Thoracic aorta (tissue), 2 donors: ENCODE measurements around the gene MME. TPM values are rescaled to one million over a fixed set of nuclear protein-coding genes. Genes with fewer than 3 reads are reported as not detected.

Experiments
- ATAC-seq: fragments of 150-250 bp; one replicate; pipeline ENCODE4 v1.8.0; 2017; ENCODE audit warnings: low read depth; ENCODE audit not compliant: insufficient number of reproducible peaks, low FRiP score
- DNase-seq: peaks from one replicate; pipeline ENCODE4 v3.0.0-alpha.2; 2020; ENCODE audit warnings: low spot score
- H3K27ac ChIP-seq, 2 donors: fragments of 200-600 bp; sonication (generic); 1 replicate in 1 of 2; 2 replicates in 1 of 2; pipeline ENCODE4 v1.5.1; 2016; ENCODE audit warnings: mild to moderate bottlenecking in 2 of 2, moderate library complexity in 2 of 2
- H3K27me3 ChIP-seq: fragments of 200-600 bp; sonication (generic); replicated peaks from 2 replicates; pipeline ENCODE4 v1.6.0; 2016; ENCODE audit warnings: mild to moderate bottlenecking; ENCODE audit not compliant: insufficient read depth
- H3K36me3 ChIP-seq: fragments of 200-600 bp; sonication (generic); one replicate; pipeline ENCODE4 v1.5.1; 2016
- H3K4me1 ChIP-seq, 2 donors: fragments of 200-600 bp; sonication (generic); 1 replicate in 1 of 2; 2 replicates in 1 of 2; pipeline versions ENCODE4 v1.5.1 to v1.6.0; 2016; ENCODE audit warnings: low read depth in 2 of 2, mild to moderate bottlenecking in 1 of 2; ENCODE audit not compliant: control insufficient read depth in 1 of 2
- H3K4me3 ChIP-seq: fragments of 200-600 bp; sonication (generic); 2 replicates; pipeline ENCODE4 v1.5.1; 2016; ENCODE audit warnings: mild to moderate bottlenecking
- H3K9me3 ChIP-seq: fragments of 200-600 bp; sonication (generic); 2 replicates; pipeline ENCODE4 v1.5.1; 2016
- total RNA-seq, 2 donors: library from RNA; depleted of rRNA; stranded (reverse); fragments of >200 nt; gene quantifications; one replicate each; pipeline versions ENCODE4 v1.1.0 to v1.2.3, GENCODE V29; 2016
- TF ChIP-seq, protein P1 (sequence below): fragments of 200-600 bp; sonication (generic); IDR thresholded peaks from one replicate; pipeline ENCODE4 v1.5.1; 2019; ENCODE audit warnings: antibody characterized with exemption

MME gene
- total RNA-seq, 2 donors from 2014 or later = 3.6 to 4.3 TPM

DNA sequence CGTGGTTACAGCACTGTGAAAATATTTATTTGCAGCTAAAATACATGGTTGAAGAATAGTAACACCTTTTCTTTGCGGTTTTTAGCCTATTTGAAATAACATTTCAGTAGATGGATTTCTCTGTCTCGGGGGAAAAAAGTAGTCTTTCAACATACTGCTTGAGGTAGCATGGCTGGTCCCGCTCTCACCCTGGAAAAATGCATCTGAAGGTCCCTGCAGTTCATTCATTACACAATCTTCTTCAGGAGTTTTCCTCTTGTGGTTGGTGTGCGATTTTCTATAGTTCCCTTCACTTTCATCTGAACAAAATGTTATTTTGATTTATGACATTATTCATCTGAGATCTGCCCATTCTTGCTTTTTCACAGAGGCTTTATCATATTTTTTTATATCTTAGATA lies 137.5 kb downstream of the MME start:
- Histone ChIP-seq H3K4me1 (no peaks in the 10 kb centered on the region), H3K36me3 (no peaks in the 10 kb centered on the region), H3K9me3 (no peaks in the 10 kb centered on the region), H3K4me3 (no peak overlapping the region), H3K27me3 (no peaks in the 10 kb centered on the region), H3K27ac (no peak overlapping the region)
- ATAC-seq (no peak), DNase-seq (no peak)
- TF ChIP-seq, protein P1, sequence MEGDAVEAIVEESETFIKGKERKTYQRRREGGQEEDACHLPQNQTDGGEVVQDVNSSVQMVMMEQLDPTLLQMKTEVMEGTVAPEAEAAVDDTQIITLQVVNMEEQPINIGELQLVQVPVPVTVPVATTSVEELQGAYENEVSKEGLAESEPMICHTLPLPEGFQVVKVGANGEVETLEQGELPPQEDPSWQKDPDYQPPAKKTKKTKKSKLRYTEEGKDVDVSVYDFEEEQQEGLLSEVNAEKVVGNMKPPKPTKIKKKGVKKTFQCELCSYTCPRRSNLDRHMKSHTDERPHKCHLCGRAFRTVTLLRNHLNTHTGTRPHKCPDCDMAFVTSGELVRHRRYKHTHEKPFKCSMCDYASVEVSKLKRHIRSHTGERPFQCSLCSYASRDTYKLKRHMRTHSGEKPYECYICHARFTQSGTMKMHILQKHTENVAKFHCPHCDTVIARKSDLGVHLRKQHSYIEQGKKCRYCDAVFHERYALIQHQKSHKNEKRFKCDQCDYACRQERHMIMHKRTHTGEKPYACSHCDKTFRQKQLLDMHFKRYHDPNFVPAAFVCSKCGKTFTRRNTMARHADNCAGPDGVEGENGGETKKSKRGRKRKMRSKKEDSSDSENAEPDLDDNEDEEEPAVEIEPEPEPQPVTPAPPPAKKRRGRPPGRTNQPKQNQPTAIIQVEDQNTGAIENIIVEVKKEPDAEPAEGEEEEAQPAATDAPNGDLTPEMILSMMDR = no peak

DNA sequence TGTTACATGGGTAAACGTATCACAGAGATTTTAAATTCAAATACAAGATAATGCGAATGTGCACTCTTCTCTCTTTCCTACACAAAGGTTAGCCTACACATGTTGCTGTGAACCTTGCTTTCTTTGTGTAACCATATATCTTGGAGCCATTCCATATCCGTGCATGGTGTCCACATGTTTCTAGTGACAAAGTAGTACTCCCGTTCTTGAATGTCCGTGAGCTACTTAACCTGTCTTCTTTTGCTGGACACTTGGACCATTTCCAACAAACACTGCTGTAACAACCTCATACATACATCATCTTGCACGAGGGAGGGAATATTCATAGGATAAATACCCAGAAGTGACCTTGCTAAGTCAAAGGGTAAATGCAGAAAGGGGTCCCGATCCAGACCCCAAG lies 138.3 kb downstream of the MME start:
- DNase-seq (no peak), ATAC-seq (no peak)
- H3K4me3 ChIP-seq = no peak overlapping the region
- no peak overlapping the region for H3K27ac ChIP-seq
- H3K9me3 ChIP-seq = no peaks in the 10 kb centered on the region
- TF ChIP-seq, protein P1 = no peak
- no peaks in the 10 kb centered on the region for H3K4me1 ChIP-seq
- H3K27me3 ChIP-seq = no peaks in the 10 kb centered on the region
- H3K36me3 ChIP-seq = no peaks in the 10 kb centered on the region

- H3K4me1 ChIP-seq = no peaks in the 10 kb centered on the region
- H3K36me3 ChIP-seq = no peaks in the 10 kb centered on the region
- no peaks in the 10 kb centered on the region for H3K27me3 ChIP-seq
- ATAC-seq = no peak
- no peak for DNase-seq
- H3K9me3 ChIP-seq = no peaks in the 10 kb centered on the region
- no peak overlapping the region for H3K4me3 ChIP-seq
- TF ChIP-seq, protein P1 = no peak
- H3K27ac ChIP-seq = no peak overlapping the region
Observed at GRCh38 chr3:155219106-155219505, 139.0 kb downstream of the MME start.

- no peaks in the 10 kb centered on the region for H3K27me3 ChIP-seq
- TF ChIP-seq, protein P1 = no peak
- no peaks in the 10 kb centered on the region for H3K4me1 ChIP-seq
- H3K4me3 ChIP-seq = no peak overlapping the region
- DNase-seq (no peak), ATAC-seq (no peak)
- no peaks in the 10 kb centered on the region for H3K36me3 ChIP-seq
- no peak overlapping the region for H3K27ac ChIP-seq
- H3K9me3 ChIP-seq = no peaks in the 10 kb centered on the region
Observed at GRCh38 chr3:155225417-155225816, 145.3 kb downstream of the MME start.

DNA sequence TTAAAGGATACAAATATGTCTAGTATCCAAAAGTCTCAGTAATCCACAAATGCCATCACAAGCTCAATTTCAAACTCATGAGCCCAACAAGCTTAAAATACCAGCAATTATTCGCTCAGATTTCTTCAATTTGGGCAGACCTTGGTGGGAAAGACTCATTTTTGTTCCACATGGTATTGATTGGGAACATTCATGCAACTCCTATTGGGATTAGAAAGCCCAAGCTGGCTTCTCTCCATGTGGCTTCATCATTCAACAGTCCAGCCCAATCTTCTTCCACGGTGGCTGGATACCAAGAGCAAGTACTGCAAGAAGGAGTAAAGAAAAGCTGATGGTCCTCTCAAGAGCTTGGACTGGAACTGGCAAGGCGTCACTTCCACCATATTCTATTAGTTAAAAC lies 147.0 kb downstream of the MME start:
- Histone ChIP-seq H3K9me3 (no peaks in the 10 kb centered on the region), H3K36me3 (no peaks in the 10 kb centered on the region), H3K27me3 (no peaks in the 10 kb centered on the region), H3K27ac (no peak overlapping the region), H3K4me1 (peaks cover 0 to 1% of the 10 kb centered on the region in 2 donors), H3K4me3 (no peak overlapping the region)
- DNase-seq = no peak
- TF ChIP-seq, protein P1 = no peak
- ATAC-seq = no peak
